Lung (tissue), 12 donors: ENCODE measurements around the gene SH3PXD2A. TPM values are rescaled to one million over a fixed set of nuclear protein-coding genes. Genes with fewer than 3 reads are reported as not detected.

ENCODE experiments used
- ATAC-seq: fragments of 200-7000 bp; cut with Tn5 transposase; one replicate; pipeline ENCODE4 v1.9.1; 2020; ENCODE audit warnings: moderate number of reproducible peaks; ENCODE audit not compliant: insufficient read depth, low FRiP score
- DNase-seq, 3 donors: peaks; one replicate each; pipeline ENCODE4 v3.0.0-alpha.2; 2013 to 2017
- H3K27ac ChIP-seq, 2 donors: one replicate each; pipeline ENCODE4 v1.5.1; 2013; ENCODE audit warnings: mild to moderate bottlenecking in 2 of 2, moderate library complexity in 2 of 2, control low read depth in 1 of 2, inconsistent platforms in 1 of 2, low read depth in 1 of 2, low read length in 1 of 2
- H3K27me3 ChIP-seq, 3 donors: one replicate each; pipeline ENCODE4 v1.5.1; 2013; ENCODE audit warnings: low read length in 2 of 3; ENCODE audit not compliant: control insufficient read depth in 3 of 3, insufficient read depth in 3 of 3
- H3K36me3 ChIP-seq, 4 donors: one replicate each; pipeline ENCODE4 v1.5.1; 2013; ENCODE audit warnings: low read length in 4 of 4, mild to moderate bottlenecking in 1 of 4, moderate library complexity in 1 of 4; ENCODE audit not compliant: control insufficient read depth in 4 of 4, insufficient read depth in 4 of 4
- H3K4me1 ChIP-seq, 5 donors: one replicate each; pipeline ENCODE4 v1.5.1; 2013; ENCODE audit warnings: low read length in 5 of 5, mild to moderate bottlenecking in 2 of 5, moderate library complexity in 1 of 5; ENCODE audit not compliant: control insufficient read depth in 5 of 5, insufficient read depth in 5 of 5
- H3K4me3 ChIP-seq: one replicate; pipeline ENCODE4 v1.5.1; 2013; ENCODE audit warnings: mild to moderate bottlenecking, control low read depth, moderate library complexity
- H3K9ac ChIP-seq, 2 donors: one replicate each; pipeline ENCODE4 v1.5.1; 2013; ENCODE audit warnings: low read length in 2 of 2, control low read depth in 1 of 2; ENCODE audit not compliant: insufficient read depth in 1 of 2
- H3K9me3 ChIP-seq, 4 donors: one replicate each; pipeline ENCODE4 v1.5.1; 2013; ENCODE audit warnings: low read length in 3 of 4, mild to moderate bottlenecking in 1 of 4, moderate library complexity in 1 of 4; ENCODE audit not compliant: control insufficient read depth in 4 of 4, insufficient read depth in 3 of 4
- CTCF ChIP-seq: IDR thresholded peaks from 2 replicates; pipeline ENCODE4 v1.5.1; 2012; ENCODE audit warnings: mild to moderate bottlenecking; ENCODE audit errors: control extremely low read depth, extremely low read depth
- WGBS, 2 donors: extraction: QIAGEN DNeasy Blood & Tissue Kit; methylation state at CpG; one replicate each; pipeline ENCODE4 v1.1.7; 2013; 5-methylcytosine and 5-hydroxymethylcytosine counted together
- polyA plus RNA-seq, 2 donors: library from polyadenylated mRNA; stranded (reverse); fragments of 200-250 nt; gene quantifications; one replicate each; pipeline ENCODE4 v1.2.1, GENCODE V29; 2013
- total RNA-seq, 2 donors: library from RNA; depleted of rRNA in 1 of 2; stranded (reverse); fragments of >200 nt in 1 of 2; gene quantifications; one replicate each; pipeline ENCODE4 v1.2.1, GENCODE V29; 2014 to 2021
- donor health status: control.
- donor health status: control.
- donor health status: Bipolar disorder and iron deficiency.
- donor health status: healthy.
- donor health status: DM: yes; HTN: yes; CAD: no.

SH3PXD2A gene
- total and polyA plus RNA-seq, 4 donors = 9.9 to 53.2 (median 29.2) TPM

DNA sequence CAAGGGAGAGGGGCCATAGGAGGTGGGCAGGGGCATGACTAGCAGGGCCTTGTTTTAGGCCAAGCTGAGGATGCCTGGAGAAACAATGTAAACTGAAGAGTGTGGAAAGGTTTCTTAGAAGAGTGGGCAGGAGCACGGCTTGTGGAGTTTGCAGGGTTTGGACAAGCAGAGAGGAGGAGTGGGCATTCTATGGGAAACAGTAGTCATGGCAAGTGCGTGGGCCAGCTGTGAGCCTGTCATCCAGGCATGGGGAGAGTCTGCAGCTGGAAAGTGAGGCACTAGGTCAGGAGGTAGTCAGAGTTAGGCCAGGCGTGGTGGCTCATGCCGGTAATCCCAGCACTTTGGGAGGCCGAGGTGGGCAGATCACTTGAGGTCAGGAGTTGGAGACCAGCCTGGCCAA lies 130.1 kb downstream of the SH3PXD2A start:
- H3K9me3 ChIP-seq = no peaks in the 10 kb centered on the region
- H3K27me3 ChIP-seq = no peaks in the 10 kb centered on the region
- H3K27ac ChIP-seq = no peak overlapping the region
- peaks cover 0 to 16% (median 9%) of the 10 kb centered on the region in 4 donors for H3K36me3 ChIP-seq
- WGBS, 2 donors = 96 to 99% methylated on average over 5 of the region's 5 CpGs
- TF ChIP-seq CTCF = no peak
- DNase-seq (no peak), ATAC-seq (no peak)
- no peak overlapping the region for H3K4me3 ChIP-seq
- H3K4me1 ChIP-seq = peaks cover 0 to 27% (median 23%) of the 10 kb centered on the region in 5 donors
- no peak overlapping the region for H3K9ac ChIP-seq

DNA sequence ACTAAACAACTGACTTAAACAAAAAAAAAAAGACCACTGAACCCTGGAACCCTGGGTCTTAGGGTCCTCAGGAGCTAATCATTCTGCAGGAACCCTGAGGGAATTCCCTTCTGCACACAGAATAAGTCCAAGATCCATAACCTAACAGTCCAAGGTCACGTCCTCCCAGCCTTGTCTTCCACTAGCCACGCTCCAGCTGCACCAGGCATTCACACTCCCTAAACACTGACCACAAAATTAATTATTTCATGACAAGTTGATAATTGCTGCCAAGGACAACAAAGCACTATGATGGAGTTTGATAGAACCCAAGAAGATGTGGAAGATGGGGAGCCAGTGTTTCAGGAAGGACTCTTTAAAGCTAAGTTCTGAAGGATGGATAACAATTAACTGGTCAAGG lies 130.6 kb downstream of the SH3PXD2A start:
- DNase-seq = no peak
- TF ChIP-seq CTCF = no peak
- Histone ChIP-seq H3K4me1 (peaks cover 0 to 30% (median 24%) of the 10 kb centered on the region in 5 donors), H3K9me3 (no peaks in the 10 kb centered on the region), H3K36me3 (peaks cover 0 to 16% (median 11%) of the 10 kb centered on the region in 4 donors), H3K9ac (no peak overlapping the region), H3K27me3 (no peaks in the 10 kb centered on the region), H3K27ac (no peak overlapping the region), H3K4me3 (no peak overlapping the region)
- no peak for ATAC-seq
- WGBS, 2 donors = 90 to 98% methylated on average over 2 of the region's 2 CpGs

GRCh38 chr10:103724074-103724473 lies 131.3 kb downstream of the SH3PXD2A start:
- peaks cover 0 to 16% (median 12%) of the 10 kb centered on the region in 4 donors for H3K36me3 ChIP-seq
- TF ChIP-seq CTCF = no peak
- 94 to 96% methylated on average over 8 of the region's 8 CpGs for WGBS, 2 donors
- H3K27ac ChIP-seq = no peak overlapping the region
- no peak overlapping the region for H3K9ac ChIP-seq
- peaks cover 0 to 30% (median 24%) of the 10 kb centered on the region in 5 donors for H3K4me1 ChIP-seq
- ATAC-seq = no peak
- no peaks in the 10 kb centered on the region for H3K27me3 ChIP-seq
- no peak overlapping the region for H3K4me3 ChIP-seq
- H3K9me3 ChIP-seq = no peaks in the 10 kb centered on the region
- DNase-seq = no peak

DNA sequence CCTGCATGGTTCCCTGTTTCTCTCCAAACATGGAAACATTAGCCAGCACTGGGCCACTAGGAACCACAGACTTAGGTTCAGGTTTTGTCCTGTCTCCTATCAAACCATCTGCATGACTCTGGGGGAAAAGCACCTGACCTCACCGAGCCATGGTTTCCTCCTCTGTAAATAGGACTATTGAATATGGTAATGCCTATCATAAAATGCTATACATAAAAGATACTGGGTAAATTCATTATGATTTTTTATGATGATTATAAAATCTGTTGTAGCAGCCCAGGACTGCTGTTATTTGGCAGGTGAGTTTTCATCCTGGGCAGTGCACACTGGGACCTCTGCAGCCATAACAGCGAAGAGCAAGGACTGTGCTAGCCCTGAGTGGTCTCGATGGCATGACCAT lies 131.8 kb downstream of the SH3PXD2A start:
- WGBS, 2 donors = 93 to 98% methylated on average over 3 of the region's 3 CpGs
- Histone ChIP-seq H3K9ac (no peak overlapping the region), H3K9me3 (no peaks in the 10 kb centered on the region), H3K27me3 (no peaks in the 10 kb centered on the region), H3K27ac (no peak overlapping the region), H3K4me3 (no peak overlapping the region), H3K4me1 (peaks cover 0 to 30% (median 24%) of the 10 kb centered on the region in 5 donors), H3K36me3 (peaks cover 0 to 16% (median 12%) of the 10 kb centered on the region in 4 donors)
- ATAC-seq (no peak), DNase-seq (no peak)
- TF ChIP-seq CTCF = no peak
